GM06990 (cell line): ENCODE measurements around the gene KCNK1.

ENCODE experiments used
- DNase-seq: peaks from one replicate; pipeline ENCODE4 v3.0.0-alpha.2; 2011; ENCODE audit not compliant: insufficient read length; ENCODE audit errors: extremely low read depth
- H3K27me3 ChIP-seq: replicated peaks from 2 replicates; pipeline ENCODE4 v1.6.0; 2011; ENCODE audit warnings: low read length; ENCODE audit not compliant: control insufficient read depth, insufficient read depth
- H3K36me3 ChIP-seq: 2 replicates; pipeline ENCODE4 v1.5.1; 2011; ENCODE audit warnings: low read length; ENCODE audit not compliant: control insufficient read depth, insufficient read depth
- H3K4me3 ChIP-seq: replicated peaks from 2 replicates; pipeline ENCODE4 v1.5.1; 2011; ENCODE audit warnings: low read depth, mild to moderate bottlenecking, control low read depth, low read length
- TF ChIP-seq, protein P1 (sequence below): IDR thresholded peaks from 2 replicates; pipeline ENCODE4 v1.5.1; 2011; ENCODE audit warnings: low read length, control low read depth, mild to moderate bottlenecking, inconsistent platforms; ENCODE audit not compliant: insufficient read depth, poor library complexity, severe bottlenecking

Gene KCNK1

GRCh38 chr1:233652526-233652925 lies 38.6 kb downstream of the KCNK1 start:
- Histone ChIP-seq H3K36me3 (no peaks in the 10 kb centered on the region), H3K4me3 (no peak overlapping the region), H3K27me3 (no peaks in the 10 kb centered on the region)
- no peak for DNase-seq
- TF ChIP-seq, protein P1, sequence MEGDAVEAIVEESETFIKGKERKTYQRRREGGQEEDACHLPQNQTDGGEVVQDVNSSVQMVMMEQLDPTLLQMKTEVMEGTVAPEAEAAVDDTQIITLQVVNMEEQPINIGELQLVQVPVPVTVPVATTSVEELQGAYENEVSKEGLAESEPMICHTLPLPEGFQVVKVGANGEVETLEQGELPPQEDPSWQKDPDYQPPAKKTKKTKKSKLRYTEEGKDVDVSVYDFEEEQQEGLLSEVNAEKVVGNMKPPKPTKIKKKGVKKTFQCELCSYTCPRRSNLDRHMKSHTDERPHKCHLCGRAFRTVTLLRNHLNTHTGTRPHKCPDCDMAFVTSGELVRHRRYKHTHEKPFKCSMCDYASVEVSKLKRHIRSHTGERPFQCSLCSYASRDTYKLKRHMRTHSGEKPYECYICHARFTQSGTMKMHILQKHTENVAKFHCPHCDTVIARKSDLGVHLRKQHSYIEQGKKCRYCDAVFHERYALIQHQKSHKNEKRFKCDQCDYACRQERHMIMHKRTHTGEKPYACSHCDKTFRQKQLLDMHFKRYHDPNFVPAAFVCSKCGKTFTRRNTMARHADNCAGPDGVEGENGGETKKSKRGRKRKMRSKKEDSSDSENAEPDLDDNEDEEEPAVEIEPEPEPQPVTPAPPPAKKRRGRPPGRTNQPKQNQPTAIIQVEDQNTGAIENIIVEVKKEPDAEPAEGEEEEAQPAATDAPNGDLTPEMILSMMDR, result no peak

DNA sequence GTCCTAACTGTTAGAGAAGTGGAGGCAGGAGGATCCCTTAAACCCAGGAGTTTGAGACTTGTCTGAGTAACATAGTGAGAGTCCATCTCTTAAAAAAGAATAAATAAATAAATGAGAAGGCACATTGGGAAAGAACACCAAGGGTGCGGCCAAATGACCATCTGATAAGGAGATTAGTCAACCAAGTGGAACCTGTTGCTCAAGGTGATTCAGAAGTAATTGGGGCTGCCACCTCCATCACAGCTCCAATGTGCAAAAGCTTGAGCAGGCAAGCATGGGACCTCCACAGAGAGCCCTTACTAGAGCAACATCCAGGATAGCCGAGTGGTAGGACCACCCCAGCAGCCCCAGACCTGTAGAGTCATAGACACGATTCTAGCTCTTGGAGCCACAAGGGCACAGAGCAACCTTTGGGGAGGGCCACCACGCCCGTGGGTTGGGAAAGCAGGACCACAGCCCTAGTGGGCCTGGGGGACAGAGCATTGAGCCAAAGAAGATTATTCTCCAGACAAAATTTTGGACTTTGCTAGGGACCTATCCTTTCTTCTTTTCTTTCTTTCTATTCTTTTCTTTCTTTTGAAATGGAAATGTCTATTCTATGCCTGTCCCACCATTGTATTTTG lies 40.9 kb downstream of the KCNK1 start:
- Histone ChIP-seq H3K4me3 (no peak overlapping the region), H3K27me3 (no peaks in the 10 kb centered on the region), H3K36me3 (no peaks in the 10 kb centered on the region)
- TF ChIP-seq, protein P1, result no peak
- no peak for DNase-seq

DNA sequence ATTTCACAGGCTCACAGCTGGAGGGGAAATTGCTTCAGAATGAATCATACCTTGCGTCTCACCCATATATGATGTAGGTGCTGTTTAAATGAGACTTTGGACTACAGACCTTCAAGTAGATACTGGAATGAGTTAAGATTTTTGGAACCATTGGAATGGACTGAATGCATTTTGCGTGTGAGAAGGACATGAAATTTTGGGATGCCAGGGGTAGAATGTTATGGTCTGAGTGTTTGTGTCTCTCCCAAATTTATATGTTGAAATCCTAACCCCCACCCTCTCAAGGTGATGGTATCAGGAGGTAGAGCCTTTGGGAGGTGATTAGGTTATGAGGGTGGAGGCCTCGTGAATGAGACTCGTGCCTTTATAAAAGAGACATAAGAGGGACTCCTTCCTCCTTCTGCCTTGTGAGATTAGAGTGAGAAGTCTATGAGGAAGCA lies 41.4 kb downstream of the KCNK1 start:
- TF ChIP-seq, protein P1, result no peak
- DNase-seq, result no peak
- H3K4me3 ChIP-seq, result no peak overlapping the region

DNA sequence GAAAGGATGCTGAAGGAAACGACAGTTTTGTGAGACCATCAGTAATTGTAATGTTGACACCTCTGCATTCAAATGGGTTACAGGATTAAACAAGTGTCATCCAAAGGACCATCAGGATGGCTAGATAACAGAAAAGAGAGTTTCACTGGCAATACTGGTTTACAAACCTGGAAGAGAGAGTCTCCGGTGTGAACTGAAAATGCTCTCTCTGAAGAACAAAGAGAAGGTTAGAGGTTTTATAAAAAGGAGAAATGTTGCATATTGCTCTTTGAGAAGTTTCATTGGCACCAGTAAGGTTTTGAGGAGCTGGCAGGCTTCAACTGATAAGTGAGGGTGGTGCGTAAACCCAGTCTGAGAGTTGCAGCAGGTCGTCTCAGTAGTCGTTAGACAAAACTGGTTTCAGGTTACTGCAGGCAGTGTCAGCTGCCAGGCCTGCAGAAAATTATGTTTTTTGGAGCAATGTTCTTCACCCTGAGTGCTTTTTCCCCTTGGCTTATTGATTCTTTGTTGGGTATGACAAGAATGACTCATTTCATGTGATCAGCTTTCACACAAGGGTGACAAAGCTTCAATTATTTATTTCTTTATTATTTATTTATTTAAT lies 42.2 kb downstream of the KCNK1 start:
- TF ChIP-seq, protein P1, result no peak
- DNase-seq, result no peak
- Histone ChIP-seq H3K27me3 (no peaks in the 10 kb centered on the region), H3K36me3 (no peaks in the 10 kb centered on the region), H3K4me3 (no peak overlapping the region)

More for the DNA sequence above, 41.4 kb downstream of the KCNK1 start:
- H3K36me3 ChIP-seq, result no peaks in the 10 kb centered on the region
- H3K27me3 ChIP-seq, result no peaks in the 10 kb centered on the region

DNA sequence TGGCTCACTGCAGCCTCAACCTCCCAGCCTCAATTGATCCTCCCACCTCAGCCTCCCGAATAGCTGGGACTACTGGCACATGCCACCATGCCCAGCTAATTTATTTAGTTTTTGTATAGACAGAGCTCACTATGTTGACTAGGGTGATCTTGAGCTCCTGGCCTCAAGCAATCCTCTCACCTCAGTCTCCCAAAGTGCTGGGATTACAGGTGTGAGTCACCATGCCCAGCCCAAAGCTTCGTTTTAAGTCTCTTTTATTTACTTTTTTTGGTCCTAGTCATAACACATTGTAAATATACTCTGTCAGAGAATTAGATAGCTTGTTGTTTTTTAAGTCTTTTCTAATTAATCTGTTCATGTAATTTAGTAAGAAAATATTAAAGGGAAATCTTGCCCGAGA lies 42.8 kb downstream of the KCNK1 start:
- H3K27me3 ChIP-seq, result no peaks in the 10 kb centered on the region
- no peak for DNase-seq
- no peak overlapping the region for H3K4me3 ChIP-seq
- TF ChIP-seq, protein P1, result no peak
- no peaks in the 10 kb centered on the region for H3K36me3 ChIP-seq
